Activated CD8-positive, alpha-beta T cell treated with anti-CD3 and anti-CD28 coated beads for 36 hours (primary cell): Measurements from ENCODE around the gene NDUFS7. TPM values are rescaled to one million over a fixed set of nuclear protein-coding genes. Genes with fewer than 3 reads are reported as not detected.

Source experiments
- ATAC-seq: fragments of 200-7000 bp; cut with Tn5 transposase; one replicate; pipeline ENCODE4 v1.10.0; 2021; ENCODE audit warnings: mild to moderate bottlenecking, moderate library complexity
- CTCF ChIA-PET: fragments of 350-600 bp; sonication (Branson Sonifier 250); formaldehyde crosslinking; loops from one replicate; lab custom pipeline; 2021; ENCODE audit warnings: antibody characterized with exemption; lab: Charles Lee
- POLR2A ChIA-PET: fragments of 350-600 bp; sonication (Branson Sonifier 250); formaldehyde crosslinking; loops from one replicate; lab custom pipeline; 2021; ENCODE audit warnings: antibody characterized with exemption; lab: Charles Lee
- DNase-seq: peaks from one replicate; pipeline ENCODE4 v3.0.0-alpha.2; 2020
- H3K27ac Mint-ChIP-seq: one replicate; pipeline ENCODE4 v1.8.0; 2021; ENCODE audit warnings: mild to moderate bottlenecking, mixed read lengths
- H3K27me3 Mint-ChIP-seq: one replicate; pipeline ENCODE4 v1.8.0; 2021; ENCODE audit warnings: mixed read lengths
- H3K36me3 Mint-ChIP-seq: one replicate; pipeline ENCODE4 v1.8.0; 2021; ENCODE audit warnings: low read depth, mixed read lengths
- H3K4me1 Mint-ChIP-seq: one replicate; pipeline ENCODE4 v1.8.0; 2021; ENCODE audit warnings: low read depth, mixed read lengths
- H3K4me3 Mint-ChIP-seq: one replicate; pipeline ENCODE4 v1.8.0; 2021; ENCODE audit warnings: mild to moderate bottlenecking, moderate library complexity, mixed read lengths
- H3K9me3 Mint-ChIP-seq: one replicate; pipeline ENCODE4 v1.8.0; 2021; ENCODE audit warnings: mixed read lengths
- intact Hi-C: fragments of 100-400 bp; cut with micrococcal nuclease; formaldehyde crosslinking; loops from one replicate; pipeline ENCODE4 v1.10.0; 2022
- total RNA-seq, 2 experiments: library from RNA; stranded (reverse); gene quantifications; one replicate each; pipeline ENCODE4 v1.2.3, GENCODE V29; 2021
- TF ChIP-seq, protein P1 (sequence below): fragments of 200-600 bp; IDR thresholded peaks from one replicate; pipeline ENCODE4 v1.8.0; 2022; ENCODE audit warnings: antibody characterized with exemption, mild to moderate bottlenecking

The NDUFS7 gene
- total RNA-seq, 2 experiments from 2014 or later, result 113 to 120 TPM

DNA sequence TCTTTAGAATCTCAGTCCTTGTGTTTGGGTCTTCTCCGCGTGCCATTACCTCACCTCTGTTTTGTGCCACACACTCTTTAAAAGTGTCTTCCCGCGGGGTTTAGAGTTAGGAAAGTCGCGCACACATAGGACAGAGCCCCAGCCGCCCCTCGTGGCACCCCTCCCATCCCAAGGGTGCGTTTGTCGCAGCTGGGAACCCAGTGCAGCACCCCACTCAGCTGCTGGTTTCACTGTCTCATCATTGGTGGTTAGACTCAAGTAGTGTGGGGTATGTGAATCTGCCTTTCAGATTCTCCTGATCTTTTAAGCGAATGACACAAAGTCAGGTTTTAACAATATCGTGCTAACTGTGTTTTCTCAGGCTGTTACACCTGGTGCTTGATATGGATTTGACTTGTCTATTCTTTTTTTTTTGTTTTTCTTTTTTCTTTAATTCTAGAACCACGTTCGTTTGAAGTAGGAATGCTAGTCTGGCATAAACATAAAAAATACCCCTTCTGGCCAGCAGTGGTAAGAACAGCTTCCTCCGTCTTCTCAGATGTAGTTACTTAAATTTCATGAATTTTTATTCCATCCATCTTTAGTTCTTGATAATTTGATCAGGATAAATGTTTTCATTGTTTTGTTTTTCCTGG is 19.5 kb upstream of the NDUFS7 start:
- H3K36me3 Mint-ChIP-seq, result peaks cover 30% of the 10 kb centered on the region
- peak; percentile 75 for ATAC-seq
- H3K9me3 Mint-ChIP-seq, result no peaks in the 10 kb centered on the region
- peak; percentile 46 for DNase-seq
- TF ChIP-seq, protein P1, sequence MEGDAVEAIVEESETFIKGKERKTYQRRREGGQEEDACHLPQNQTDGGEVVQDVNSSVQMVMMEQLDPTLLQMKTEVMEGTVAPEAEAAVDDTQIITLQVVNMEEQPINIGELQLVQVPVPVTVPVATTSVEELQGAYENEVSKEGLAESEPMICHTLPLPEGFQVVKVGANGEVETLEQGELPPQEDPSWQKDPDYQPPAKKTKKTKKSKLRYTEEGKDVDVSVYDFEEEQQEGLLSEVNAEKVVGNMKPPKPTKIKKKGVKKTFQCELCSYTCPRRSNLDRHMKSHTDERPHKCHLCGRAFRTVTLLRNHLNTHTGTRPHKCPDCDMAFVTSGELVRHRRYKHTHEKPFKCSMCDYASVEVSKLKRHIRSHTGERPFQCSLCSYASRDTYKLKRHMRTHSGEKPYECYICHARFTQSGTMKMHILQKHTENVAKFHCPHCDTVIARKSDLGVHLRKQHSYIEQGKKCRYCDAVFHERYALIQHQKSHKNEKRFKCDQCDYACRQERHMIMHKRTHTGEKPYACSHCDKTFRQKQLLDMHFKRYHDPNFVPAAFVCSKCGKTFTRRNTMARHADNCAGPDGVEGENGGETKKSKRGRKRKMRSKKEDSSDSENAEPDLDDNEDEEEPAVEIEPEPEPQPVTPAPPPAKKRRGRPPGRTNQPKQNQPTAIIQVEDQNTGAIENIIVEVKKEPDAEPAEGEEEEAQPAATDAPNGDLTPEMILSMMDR, result peak; percentile 61
- peak overlapping the region; percentile 62 for H3K4me3 Mint-ChIP-seq
- ChIA-PET CTCF (interaction anchor here (0.6 to 2.4 kb wide), 3 partner anchors 85 to 98 kb away, joined by 3 to 12 read pairs (median 4); no protein-coding TSS in a partner anchor), POLR2A (interaction anchor here (0.7 to 0.9 kb wide), 2 partner anchors 93 to 111 kb away, joined by 3 to 5 read pairs; no protein-coding TSS in a partner anchor)
- H3K27me3 Mint-ChIP-seq, result no peaks in the 10 kb centered on the region
- intact Hi-C loops, result loop anchor here (10.0 kb wide), 1 partner anchor 89 kb away; the partner anchor contains the start of gene FAM174C
- peak overlapping the region; percentile 83 for H3K27ac Mint-ChIP-seq
- H3K4me1 Mint-ChIP-seq, result peaks cover 32% of the 10 kb centered on the region

DNA sequence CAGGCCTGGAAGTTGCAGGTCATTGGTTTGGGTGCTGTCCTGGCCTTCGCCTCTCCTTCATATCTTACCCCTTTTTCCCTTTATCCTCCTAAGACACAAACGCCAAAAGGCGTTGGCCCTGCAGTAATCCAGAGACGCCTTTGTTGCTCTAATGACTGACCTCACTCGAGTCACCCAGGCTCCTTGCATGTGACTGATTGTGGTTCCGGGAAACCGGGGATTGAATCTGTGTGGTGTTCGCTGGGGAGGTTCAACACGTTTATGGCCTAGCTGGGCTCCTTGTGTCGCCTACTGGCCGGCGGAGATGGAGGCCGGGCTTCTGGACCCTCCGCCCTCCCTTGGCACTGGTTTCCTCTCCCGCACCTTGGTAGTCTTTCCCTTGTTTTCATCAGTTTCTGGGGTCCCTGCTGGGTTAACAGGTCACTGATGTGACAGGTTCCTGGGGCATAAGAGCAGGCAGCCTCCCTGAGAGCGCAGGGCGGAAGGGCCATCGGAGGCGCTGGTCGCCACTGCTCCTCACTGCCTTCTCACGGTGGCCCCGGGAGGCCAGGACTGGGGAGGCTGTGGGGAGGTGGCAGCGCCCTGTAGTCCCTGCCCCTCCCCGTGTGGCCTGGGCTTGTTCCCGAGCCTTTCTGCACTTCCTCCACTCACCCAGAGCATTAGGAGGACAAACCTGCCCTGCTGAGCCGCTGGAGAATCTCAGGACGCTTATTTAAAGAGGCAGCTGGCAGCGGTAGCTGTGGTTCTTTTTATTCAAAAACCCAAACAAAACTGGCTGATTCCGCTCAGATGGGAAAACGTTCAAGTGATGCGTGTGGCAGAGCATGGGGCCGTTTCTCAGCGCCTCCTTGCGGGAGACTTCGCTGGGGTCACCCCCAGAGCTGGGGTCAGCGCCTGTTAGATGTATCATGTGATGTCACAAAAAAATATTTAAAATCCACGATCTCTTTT is 18.1 kb upstream of the NDUFS7 start:
- peaks cover 32% of the 10 kb centered on the region for H3K4me1 Mint-ChIP-seq
- ChIA-PET POLR2A (no interaction called here), CTCF (interaction anchor here (2.4 kb wide), 1 partner anchor 86 kb away, joined by 12 read pairs; no protein-coding TSS in a partner anchor)
- H3K9me3 Mint-ChIP-seq, result no peaks in the 10 kb centered on the region
- no peak overlapping the region for H3K4me3 Mint-ChIP-seq
- DNase-seq (no peak), ATAC-seq (no peak)
- H3K36me3 Mint-ChIP-seq, result peaks cover 23% of the 10 kb centered on the region
- no peak overlapping the region for H3K27ac Mint-ChIP-seq
- H3K27me3 Mint-ChIP-seq, result no peaks in the 10 kb centered on the region
- intact Hi-C loops, result loop anchor here (10.0 kb wide), 1 partner anchor 91 kb away; the partner anchor contains the start of gene FAM174C
- TF ChIP-seq, protein P1, result no peak

DNA sequence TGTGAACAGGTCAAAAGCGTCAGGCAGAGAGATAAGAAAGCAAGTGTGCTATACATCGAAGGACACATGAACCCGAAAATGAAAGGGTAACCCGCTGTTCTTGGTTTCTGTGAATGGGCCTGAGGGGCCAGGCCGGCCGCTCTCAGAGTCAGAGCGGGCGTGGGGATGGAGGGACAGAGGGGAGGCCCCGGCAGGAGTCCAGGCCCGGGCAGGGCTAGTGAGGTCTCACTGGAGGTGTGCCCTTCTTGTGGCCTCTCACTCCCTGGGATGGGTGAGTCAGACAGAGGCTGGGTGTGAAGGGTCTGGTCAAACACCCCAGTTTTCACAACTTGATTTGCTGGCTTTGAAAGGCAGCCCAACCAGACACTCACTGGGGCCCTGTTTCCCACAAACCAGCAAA is 17.4 kb upstream of the NDUFS7 start:
- CTCF ChIA-PET, result no interaction called here

DNA sequence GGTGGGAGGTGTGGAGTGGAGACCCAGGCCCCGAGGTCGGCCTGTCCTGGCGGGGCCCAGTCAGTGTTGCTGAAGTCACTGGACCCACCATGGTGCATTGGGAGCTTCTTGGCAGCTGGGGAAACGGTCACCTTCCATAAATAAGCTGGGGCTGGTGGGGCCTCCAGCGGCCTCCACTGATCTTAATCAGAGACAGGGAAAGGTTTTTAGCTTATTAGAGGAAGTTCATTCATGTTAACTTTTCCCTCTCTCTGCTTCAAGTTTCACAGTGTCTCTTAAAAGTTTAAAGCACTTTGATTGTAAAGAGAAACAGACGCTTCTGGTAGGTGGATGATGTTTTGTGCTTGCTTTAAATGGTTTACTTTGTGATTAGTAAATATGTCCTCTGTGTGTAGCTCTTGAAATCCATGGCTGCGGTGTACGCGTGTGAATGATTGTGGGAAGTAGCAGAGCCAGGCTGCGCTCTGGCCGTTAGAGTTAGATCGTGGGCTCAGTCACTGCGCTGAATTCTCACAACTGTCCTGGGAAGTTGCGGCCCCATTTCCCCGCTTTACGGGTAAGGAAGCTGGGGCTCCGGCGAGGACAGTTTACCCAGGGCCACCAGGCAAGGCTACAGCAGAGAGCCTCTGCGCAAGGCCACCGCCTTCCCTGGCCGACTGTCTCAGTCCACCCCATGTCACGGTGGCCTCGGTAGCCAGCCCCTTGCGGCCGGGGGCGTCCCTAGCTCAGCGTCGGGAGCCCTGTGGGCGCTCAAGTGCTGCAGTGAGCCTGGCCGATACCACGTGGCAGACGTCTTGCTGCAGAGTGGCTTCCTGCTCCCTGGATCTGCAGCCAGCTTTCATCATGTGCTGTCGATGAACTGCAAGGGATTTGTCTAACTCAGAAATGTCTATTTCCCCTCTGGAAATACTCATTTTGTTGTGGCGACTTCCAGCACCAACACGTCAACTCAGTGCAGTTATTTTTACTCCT is 16.5 kb upstream of the NDUFS7 start:
- ATAC-seq (no peak), DNase-seq (no peak)
- CTCF ChIA-PET, result no interaction called here
- H3K4me1 Mint-ChIP-seq, result peaks cover 28% of the 10 kb centered on the region
- H3K9me3 Mint-ChIP-seq, result no peaks in the 10 kb centered on the region
- TF ChIP-seq, protein P1, result no peak
- peaks cover 17% of the 10 kb centered on the region for H3K36me3 Mint-ChIP-seq
- no peak overlapping the region for H3K27ac Mint-ChIP-seq
- H3K4me3 Mint-ChIP-seq, result no peak overlapping the region
- POLR2A ChIA-PET, result interaction anchor here (1.2 kb wide), 1 partner anchor 98 kb away, joined by 4 read pairs; the partner anchor contains the start of gene CIRBP
- intact Hi-C loops, result loop anchor here (10.0 kb wide), 1 partner anchor 92 kb away; the partner anchor contains the start of gene FAM174C
- H3K27me3 Mint-ChIP-seq, result no peaks in the 10 kb centered on the region

More for the DNA sequence above, 17.4 kb upstream of the NDUFS7 start:
- no peaks in the 10 kb centered on the region for H3K9me3 Mint-ChIP-seq
- POLR2A ChIA-PET, result interaction anchor here (1.2 kb wide), 1 partner anchor 97 kb away, joined by 4 read pairs; the partner anchor contains the start of gene CIRBP
- DNase-seq (no peak), ATAC-seq (no peak)
- H3K27me3 Mint-ChIP-seq, result no peaks in the 10 kb centered on the region
- TF ChIP-seq, protein P1, result no peak
- intact Hi-C loops, result loop anchor here (10.0 kb wide), 1 partner anchor 91 kb away; the partner anchor contains the start of gene FAM174C
- peaks cover 32% of the 10 kb centered on the region for H3K4me1 Mint-ChIP-seq
- H3K4me3 Mint-ChIP-seq, result no peak overlapping the region
- H3K27ac Mint-ChIP-seq, result no peak overlapping the region
- peaks cover 20% of the 10 kb centered on the region for H3K36me3 Mint-ChIP-seq
